Measurements from ENCODE around the gene MEA1. TPM values are rescaled to one million over a fixed set of nuclear protein-coding genes. Genes with fewer than 3 reads are reported as not detected.

MEA1 gene
- total and polyA plus RNA-seq, 4 experiments from 2014 or later, result 36.2 to 110 (median 60.5) TPM

DNA sequence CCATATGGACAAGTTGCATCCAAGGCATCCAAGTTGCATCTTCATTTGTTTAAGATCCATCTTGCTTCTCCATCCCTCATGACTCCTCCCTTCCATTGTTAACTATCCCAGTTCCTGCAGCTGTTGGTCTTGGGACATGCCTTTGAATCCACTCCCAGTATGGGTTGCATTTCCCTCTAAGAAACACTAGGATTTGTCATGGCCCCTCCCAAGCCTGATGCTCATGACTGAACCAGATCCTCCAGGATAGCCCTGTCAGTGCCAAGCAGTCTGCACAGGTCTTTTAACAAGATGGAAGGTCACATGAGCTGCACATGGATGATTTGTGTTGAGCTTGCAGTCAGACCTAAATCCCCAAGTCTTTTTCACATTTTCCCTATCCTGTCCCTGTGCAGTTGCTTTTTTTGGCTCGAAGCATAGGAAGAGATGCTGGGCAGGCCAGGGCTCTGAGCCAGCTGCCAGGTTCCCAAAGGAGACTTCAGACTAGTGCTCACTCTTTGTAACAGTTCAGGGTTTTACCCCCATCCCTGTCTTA lies 25.2 kb downstream of the MEA1 start:
- DNase-seq, result no peak
- POLR2A ChIA-PET (ENCODE audit: partially characterized antibody), result interaction anchor here (0.8 to 2.3 kb wide), 4 partner anchors 9 to 25 kb away, joined by 3 to 18 read pairs (median 3); partner anchors contain the start of genes KLHDC3, MEA1 and PEX6
- no peaks in the 10 kb centered on the region for H3K9me3 ChIP-seq (ENCODE audit: control insufficient read depth in 1 of 2, low read length in 2 of 2)
- Mint-ChIP-seq H3K27me3 (no peaks in the 10 kb centered on the region), H3K9me3 (no peaks in the 10 kb centered on the region), H3K4me1 (peaks cover 44 to 68% (median 56%) of the 10 kb centered on the region in 4 donors), H3K36me3 (peaks cover 13 to 41% of the 10 kb centered on the region in 2 donors), H3K27ac (peak overlapping the region in 4 of 7 donors; percentile 12 to 63 (median 58)), H3K4me3 (peak overlapping the region in 1 of 8 donors; percentile 0)
- H3K4me3 ChIP-seq (ENCODE audit: low read length in 2 of 2), result no peak overlapping the region
- H3K27me3 ChIP-seq (ENCODE audit: insufficient read depth, low read length), result no peaks in the 10 kb centered on the region
- H3K36me3 ChIP-seq (ENCODE audit: insufficient read depth, low read length), result peaks cover 28% of the 10 kb centered on the region
- H3K4me1 ChIP-seq (ENCODE audit: insufficient read depth, low read length), result peaks cover 43% of the 10 kb centered on the region
- H3K27ac ChIP-seq (ENCODE audit: low read depth, low read length), result no peak overlapping the region
- CTCF ChIA-PET (ENCODE audit: partially characterized antibody), result no interaction called here
- intact Hi-C loops (cut with micrococcal nuclease), result no loop called here

GRCh38 chr6:42987533-42988451 lies 26.0 kb downstream of the MEA1 start:
- H3K27ac Mint-ChIP-seq, result peak overlapping the region in 4 of 7 donors; percentile 12 to 72 (median 49)
- CTCF ChIA-PET (ENCODE audit: partially characterized antibody), result no interaction called here

DNA sequence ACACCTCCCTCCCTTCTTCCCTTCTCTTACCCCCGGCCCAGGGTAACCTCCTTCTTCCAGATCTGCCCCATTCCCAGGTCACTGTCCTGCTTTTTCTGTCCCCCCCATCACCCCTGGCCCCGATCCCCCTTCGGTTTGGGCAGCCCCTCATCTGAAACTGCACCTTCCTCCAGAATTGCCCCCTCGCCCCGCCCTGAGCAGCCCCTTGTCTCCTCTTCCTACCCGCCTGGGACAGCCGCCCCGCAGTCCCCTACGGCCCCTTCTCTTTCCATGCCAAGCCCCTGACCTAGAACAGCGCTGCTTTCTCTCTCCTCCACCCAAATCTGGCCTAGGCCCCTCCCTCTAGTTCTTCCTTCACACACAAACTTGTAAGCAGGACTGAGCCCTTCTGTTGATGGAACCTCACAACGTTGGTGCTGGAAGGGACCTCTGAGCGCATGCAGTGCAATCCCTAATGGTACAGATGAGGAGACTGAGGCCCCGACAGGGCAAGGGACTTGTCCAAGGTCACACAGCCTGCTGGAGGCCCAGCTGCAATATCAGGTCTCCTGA lies 28.7 kb downstream of the MEA1 start:
- intact Hi-C loops (cut with micrococcal nuclease), result loop anchor here (1.0 to 2.0 kb wide), 5 partner anchors 25 to 190 kb away; partner anchors contain the start of genes CNPY3, CUL7, GNMT and KLHDC3

More at GRCh38 chr6:42987533-42988451, 26.0 kb downstream of the MEA1 start:
- H3K4me3 ChIP-seq (ENCODE audit: low read length in 2 of 2), result no peak overlapping the region
- H3K9me3 Mint-ChIP-seq, result no peaks in the 10 kb centered on the region
- H3K27me3 ChIP-seq (ENCODE audit: insufficient read depth, low read length), result no peaks in the 10 kb centered on the region
- peaks cover 42 to 67% (median 54%) of the 10 kb centered on the region in 4 donors for H3K4me1 Mint-ChIP-seq
- H3K27me3 Mint-ChIP-seq, result no peaks in the 10 kb centered on the region
- intact Hi-C loops (cut with micrococcal nuclease), result no loop called here
- no peak for DNase-seq
- POLR2A ChIA-PET (ENCODE audit: partially characterized antibody), result interaction anchor here (0.8 to 2.3 kb wide), 4 partner anchors 9 to 26 kb away, joined by 3 to 18 read pairs (median 3); partner anchors contain the start of genes KLHDC3, MEA1 and PEX6
- H3K4me1 ChIP-seq (ENCODE audit: insufficient read depth, low read length), result peaks cover 45% of the 10 kb centered on the region
- H3K9me3 ChIP-seq (ENCODE audit: control insufficient read depth in 1 of 2, low read length in 2 of 2), result no peaks in the 10 kb centered on the region
- peaks cover 28% of the 10 kb centered on the region for H3K36me3 ChIP-seq (ENCODE audit: insufficient read depth, low read length)
- H3K27ac ChIP-seq (ENCODE audit: low read depth, low read length), result no peak overlapping the region
- H3K36me3 Mint-ChIP-seq, result peaks cover 13 to 38% of the 10 kb centered on the region in 2 donors
- H3K4me3 Mint-ChIP-seq, result no peak overlapping the region

GRCh38 chr6:42984001-42984923 lies 29.5 kb downstream of the MEA1 start, which contains the start of gene PPP2R5D:
PPP2R5D (plus strand) TSS chr6:42984570; CDS start chr6:42984678, 108 bp downstream.
- Histone ChIP-seq H3K9me3 (ENCODE audit: control insufficient read depth in 1 of 2, low read length in 2 of 2) (no peaks in the 10 kb centered on the region), H3K27me3 (ENCODE audit: insufficient read depth, low read length) (no peaks in the 10 kb centered on the region), H3K27ac (ENCODE audit: low read depth, low read length) (peak within 1 kb of the TSS; percentile 87), H3K36me3 (ENCODE audit: insufficient read depth, low read length) (peaks cover 10% of the 10 kb centered on the region), H3K4me1 (ENCODE audit: insufficient read depth, low read length) (peaks cover 58% of the 10 kb centered on the region), H3K4me3 (ENCODE audit: low read length in 2 of 2) (peak within 1 kb of the TSS; percentile 70 to 75)
- Mint-ChIP-seq H3K36me3 (peaks cover 0 to 19% of the 10 kb centered on the region in 2 donors), H3K4me3 (peak within 1 kb of the TSS; percentile 88 to 97 (median 94)), H3K27ac (peak within 1 kb of the TSS; percentile 93 to 98 (median 96)), H3K27me3 (no peaks in the 10 kb centered on the region), H3K9me3 (no peaks in the 10 kb centered on the region), H3K4me1 (peaks cover 45 to 73% (median 62%) of the 10 kb centered on the region in 4 donors)
- POLR2A ChIA-PET (ENCODE audit: partially characterized antibody), result interaction anchor here (0.7 to 3.8 kb wide), 32 partner anchors 9 to 645 kb away, joined by 3 to 80 read pairs (median 3); partner anchors contain the start of genes ABCC10, CNPY3, CUL7 and DNPH1
- peak; percentile 96 to 99 (median 98) for DNase-seq
- CTCF ChIA-PET (ENCODE audit: partially characterized antibody), result interaction anchor here (0.8 to 1.8 kb wide), 4 partner anchors 9 to 55 kb away, joined by 3 to 12 read pairs (median 4); partner anchors contain the start of gene CNPY3
- intact Hi-C loops (cut with micrococcal nuclease), result loop anchor here (1.0 to 2.0 kb wide), 5 partner anchors 24 to 191 kb away; partner anchors contain the start of genes CNPY3, CUL7, GNMT and KLHDC3

More for the DNA sequence above, 28.7 kb downstream of the MEA1 start:
- H3K27ac Mint-ChIP-seq, result peak overlapping the region; percentile 85 to 97 (median 91)
- H3K27me3 Mint-ChIP-seq, result no peaks in the 10 kb centered on the region
- peaks cover 38 to 73% (median 56%) of the 10 kb centered on the region in 4 donors for H3K4me1 Mint-ChIP-seq
- Histone ChIP-seq H3K36me3 (ENCODE audit: insufficient read depth, low read length) (peaks cover 18% of the 10 kb centered on the region), H3K4me1 (ENCODE audit: insufficient read depth, low read length) (peaks cover 52% of the 10 kb centered on the region), H3K27ac (ENCODE audit: low read depth, low read length) (peak overlapping the region; percentile 87), H3K4me3 (ENCODE audit: low read length in 2 of 2) (peak overlapping the region; percentile 70 to 75), H3K27me3 (ENCODE audit: insufficient read depth, low read length) (no peaks in the 10 kb centered on the region), H3K9me3 (ENCODE audit: control insufficient read depth in 1 of 2, low read length in 2 of 2) (no peaks in the 10 kb centered on the region)
- peaks cover 5 to 24% of the 10 kb centered on the region in 2 donors for H3K36me3 Mint-ChIP-seq
- peak overlapping the region; percentile 84 to 97 (median 92) for H3K4me3 Mint-ChIP-seq
- DNase-seq, result peak in 4 of 5 donors; percentile 11 to 22 (median 16)
- CTCF ChIA-PET (ENCODE audit: partially characterized antibody), result interaction anchor here (1.8 kb wide), 1 partner anchor 56 kb away, joined by 12 read pairs; the partner anchor contains the start of gene CNPY3
- POLR2A ChIA-PET (ENCODE audit: partially characterized antibody), result interaction anchor here (0.8 to 3.8 kb wide), 16 partner anchors 9 to 644 kb away, joined by 3 to 80 read pairs (median 6); partner anchors contain the start of genes CNPY3, CUL7, GTPBP2 and KLC4
- H3K9me3 Mint-ChIP-seq, result no peaks in the 10 kb centered on the region

DNA sequence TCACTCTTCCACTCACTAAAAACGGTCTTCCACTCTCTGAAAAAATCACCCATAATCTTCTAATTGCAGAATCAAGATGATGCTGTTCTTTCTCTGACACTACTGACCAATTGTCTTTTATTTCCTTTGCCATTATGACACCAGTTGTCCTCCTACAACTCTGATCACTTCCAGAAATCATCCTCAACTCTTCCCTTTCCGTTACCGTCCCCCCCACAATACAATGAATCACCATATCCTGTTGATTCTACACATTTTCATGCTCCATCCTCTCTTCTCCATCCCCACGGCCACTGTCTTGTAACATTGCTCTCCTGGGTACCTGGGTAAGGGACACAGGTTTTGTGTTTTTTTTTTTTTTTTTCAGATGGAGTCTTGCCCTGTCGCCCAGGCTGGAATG lies 31.9 kb downstream of the MEA1 start:
- H3K36me3 Mint-ChIP-seq, result peaks cover 2 to 17% of the 10 kb centered on the region in 2 donors
- no peaks in the 10 kb centered on the region for H3K27me3 Mint-ChIP-seq
- no peaks in the 10 kb centered on the region for H3K9me3 Mint-ChIP-seq
- Histone ChIP-seq H3K36me3 (ENCODE audit: insufficient read depth, low read length) (no peaks in the 10 kb centered on the region), H3K9me3 (ENCODE audit: control insufficient read depth in 1 of 2, low read length in 2 of 2) (no peaks in the 10 kb centered on the region), H3K27me3 (ENCODE audit: insufficient read depth, low read length) (no peaks in the 10 kb centered on the region), H3K27ac (ENCODE audit: low read depth, low read length) (no peak overlapping the region), H3K4me3 (ENCODE audit: low read length in 2 of 2) (no peak overlapping the region), H3K4me1 (ENCODE audit: insufficient read depth, low read length) (peaks cover 53% of the 10 kb centered on the region)
- H3K27ac Mint-ChIP-seq, result peak overlapping the region; percentile 19 to 88 (median 75)
- intact Hi-C loops (cut with micrococcal nuclease), result no loop called here
- DNase-seq, result no peak
- peaks cover 41 to 68% (median 57%) of the 10 kb centered on the region in 4 donors for H3K4me1 Mint-ChIP-seq
- CTCF ChIA-PET (ENCODE audit: partially characterized antibody), result no interaction called here
- peak overlapping the region in 7 of 8 donors; percentile 0 to 73 (median 31) for H3K4me3 Mint-ChIP-seq
- POLR2A ChIA-PET (ENCODE audit: partially characterized antibody), result interaction anchor here (4.2 kb wide), 1 partner anchor 52 kb away, joined by 100 read pairs; the partner anchor contains the start of gene CNPY3

Measured in CD4-positive, alpha-beta memory T cell (primary cell).